HPDE6-E6E7 (cell line): ENCODE data around the gene SLC13A3.

ENCODE experiments used
- DNase-seq: peaks from one replicate; pipeline ENCODE4 v3.0.0; 2011; ENCODE audit warnings: missing footprints; ENCODE audit errors: extremely low spot score

The SLC13A3 gene

DNA sequence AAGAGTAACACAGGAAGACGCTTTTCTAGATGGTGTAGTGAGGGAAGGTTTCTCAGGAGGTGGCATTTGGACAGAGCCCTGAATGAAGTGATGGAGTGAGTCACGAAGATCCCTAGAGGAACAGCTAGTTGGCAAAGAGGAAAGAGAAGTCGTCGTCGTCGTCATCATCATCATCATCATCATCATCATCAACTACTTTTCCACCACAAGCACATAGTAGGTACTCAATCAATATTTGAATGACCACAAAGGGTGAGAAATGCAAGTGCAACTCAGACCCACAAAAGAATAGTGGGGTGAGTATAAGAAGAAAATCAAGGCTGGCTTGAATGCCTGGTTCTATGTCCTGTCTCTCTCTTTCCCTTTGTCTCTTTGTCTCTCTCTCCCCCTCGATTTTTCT is 72.5 kb downstream of the SLC13A3 start:
- DNase-seq, result no peak

DNA sequence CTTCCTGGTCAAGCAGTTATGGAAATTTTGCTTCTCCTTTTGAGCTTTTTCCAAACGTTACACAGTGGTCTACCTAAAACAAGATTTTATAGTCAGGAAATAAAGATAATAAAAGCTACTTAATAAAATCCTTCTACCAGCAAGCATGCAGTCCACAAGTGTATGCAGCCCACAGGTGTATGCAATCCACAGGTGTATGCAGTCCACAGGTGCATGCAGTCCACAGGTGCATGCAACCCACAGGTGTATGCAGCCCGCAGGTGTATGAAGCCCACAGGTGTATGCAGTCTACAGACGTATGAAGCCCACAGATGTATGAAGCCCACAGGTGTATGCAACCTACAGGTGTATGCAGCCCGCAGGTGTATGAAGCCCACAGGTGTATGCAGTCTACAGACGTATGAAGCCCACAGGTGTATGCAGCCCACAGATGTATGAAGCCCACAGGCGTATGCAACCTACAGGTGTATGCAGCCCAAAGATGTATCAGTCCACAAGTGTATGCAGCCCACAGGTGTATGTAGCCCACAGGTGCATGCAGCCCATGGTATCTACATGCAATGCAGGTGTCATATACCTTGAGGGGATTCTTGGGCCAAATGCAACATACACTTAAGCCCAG is 74.4 kb downstream of the SLC13A3 start:
- no peak for DNase-seq

GRCh38 chr20:46575937-46576461 is 75.3 kb downstream of the SLC13A3 start:
- DNase-seq, result no peak

DNA sequence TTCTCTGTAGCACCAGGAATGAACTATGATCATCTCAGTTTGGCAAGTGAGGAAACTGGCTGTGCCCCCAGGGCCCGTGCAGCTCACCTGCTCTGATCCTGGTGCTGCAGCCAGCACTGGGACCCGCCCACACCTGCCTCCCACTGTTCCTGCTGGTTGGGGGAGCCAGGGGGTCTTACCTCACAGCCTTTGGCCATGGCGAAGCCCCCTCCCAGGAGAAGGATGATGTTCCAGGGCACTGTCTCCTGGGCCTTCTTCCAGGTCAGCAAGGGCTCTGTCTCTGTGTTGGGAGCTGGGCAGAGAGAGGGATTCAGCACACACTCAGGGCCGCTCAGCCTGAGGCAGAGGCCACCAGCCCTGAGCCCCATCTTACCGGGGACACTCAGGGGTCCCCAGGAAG is 75.9 kb downstream of the SLC13A3 start:
- DNase-seq, result no peak

- DNase-seq, result no peak
These were observed 77.3 kb downstream of the SLC13A3 start for GRCh38 chr20:46573788-46574584.

DNA sequence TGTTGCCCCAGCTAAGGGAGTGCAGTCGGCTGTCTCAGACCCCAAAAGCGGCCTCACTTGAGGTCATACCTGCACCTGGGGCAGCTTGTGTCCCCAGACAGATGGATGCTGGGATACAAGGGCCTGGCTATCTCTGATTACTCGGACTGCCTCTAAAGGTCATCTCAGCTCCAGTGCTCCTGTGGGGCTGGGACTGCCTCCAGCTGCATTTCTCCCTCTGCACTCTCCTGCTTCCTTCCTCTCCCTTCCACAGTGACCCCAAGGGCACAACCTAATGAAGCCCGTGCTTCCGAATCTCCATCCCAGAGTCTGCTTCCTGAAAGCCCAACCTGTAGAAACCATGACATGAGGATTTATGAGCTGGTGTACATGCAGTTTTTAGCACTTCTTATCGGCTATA is 78.0 kb downstream of the SLC13A3 start:
- no peak for DNase-seq

GRCh38 chr20:46572790-46573189 is 78.5 kb downstream of the SLC13A3 start:
- no peak for DNase-seq

- no peak for DNase-seq
These were observed 79.1 kb downstream of the SLC13A3 start for GRCh38 chr20:46572153-46572552.

DNA sequence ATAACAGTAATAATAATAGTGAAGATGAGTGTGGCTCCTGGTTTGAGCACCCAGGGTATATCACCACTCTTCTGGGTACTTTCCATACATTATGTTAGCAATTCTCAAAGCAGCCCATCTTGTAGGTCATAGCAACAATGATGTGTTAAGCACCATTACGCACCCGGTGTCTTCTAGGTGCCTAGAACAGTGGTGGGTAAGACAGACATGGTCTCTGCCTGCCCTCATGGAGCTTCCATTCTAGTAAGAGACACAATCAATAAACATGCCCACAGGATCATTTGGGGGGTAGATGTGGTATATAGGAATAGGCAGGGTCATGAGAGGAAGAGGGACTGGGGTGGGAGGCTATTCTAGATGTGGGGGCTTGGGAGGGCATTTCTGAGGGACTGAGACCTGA is 79.8 kb downstream of the SLC13A3 start:
- no peak for DNase-seq

- DNase-seq, result no peak
These were observed 80.3 kb downstream of the SLC13A3 start for GRCh38 chr20:46570956-46571355.

GRCh38 chr20:46569961-46570360 is 81.3 kb downstream of the SLC13A3 start:
- no peak for DNase-seq

DNA sequence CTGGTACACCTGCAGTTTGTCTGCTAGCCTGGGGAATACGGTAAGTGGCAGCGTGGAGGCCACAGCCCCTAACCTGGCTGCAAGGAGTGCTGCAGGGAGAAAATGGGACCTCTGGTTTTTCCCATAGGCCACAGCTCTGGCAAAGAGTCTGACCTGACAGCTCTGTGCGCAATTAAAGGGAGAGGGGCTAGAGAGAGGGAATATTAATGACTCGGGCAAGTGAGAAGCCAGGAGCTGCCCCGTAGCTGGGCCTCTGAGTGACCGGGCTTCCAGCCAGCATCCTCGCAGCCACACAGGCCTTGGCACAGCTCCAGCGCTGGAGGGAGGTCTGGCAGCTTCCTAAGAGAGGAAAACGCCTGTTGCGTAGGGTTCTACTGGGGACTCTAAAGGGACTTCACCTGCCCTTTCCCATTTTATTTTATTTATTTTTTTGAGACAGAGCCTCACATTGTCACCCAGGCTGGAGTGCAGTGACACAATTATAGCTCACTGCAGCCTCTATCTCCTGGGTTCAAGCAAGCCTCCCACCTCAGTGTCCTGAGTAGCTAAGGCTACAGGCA is 82.6 kb downstream of the SLC13A3 start:
- no peak for DNase-seq

DNA sequence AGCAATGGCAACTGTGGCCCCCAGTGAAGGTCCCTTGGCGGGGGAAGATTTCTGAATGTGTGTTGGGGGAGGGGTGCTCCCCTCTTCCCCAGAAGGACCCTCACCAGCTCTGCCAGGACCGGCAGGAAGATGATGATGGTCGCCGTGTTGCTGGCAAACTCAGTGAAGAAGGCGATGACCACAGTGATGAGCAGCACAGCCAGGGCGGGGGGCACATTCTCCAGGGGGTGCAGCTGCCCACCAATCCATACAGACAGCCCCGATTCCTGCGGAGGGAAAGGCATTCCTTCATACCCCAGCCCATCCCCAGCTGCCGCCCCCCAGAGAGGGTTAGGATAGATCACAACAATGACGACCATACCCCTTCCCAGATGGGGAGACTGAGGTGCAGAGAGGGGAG is 85.1 kb downstream of the SLC13A3 start:
- no peak for DNase-seq

DNA sequence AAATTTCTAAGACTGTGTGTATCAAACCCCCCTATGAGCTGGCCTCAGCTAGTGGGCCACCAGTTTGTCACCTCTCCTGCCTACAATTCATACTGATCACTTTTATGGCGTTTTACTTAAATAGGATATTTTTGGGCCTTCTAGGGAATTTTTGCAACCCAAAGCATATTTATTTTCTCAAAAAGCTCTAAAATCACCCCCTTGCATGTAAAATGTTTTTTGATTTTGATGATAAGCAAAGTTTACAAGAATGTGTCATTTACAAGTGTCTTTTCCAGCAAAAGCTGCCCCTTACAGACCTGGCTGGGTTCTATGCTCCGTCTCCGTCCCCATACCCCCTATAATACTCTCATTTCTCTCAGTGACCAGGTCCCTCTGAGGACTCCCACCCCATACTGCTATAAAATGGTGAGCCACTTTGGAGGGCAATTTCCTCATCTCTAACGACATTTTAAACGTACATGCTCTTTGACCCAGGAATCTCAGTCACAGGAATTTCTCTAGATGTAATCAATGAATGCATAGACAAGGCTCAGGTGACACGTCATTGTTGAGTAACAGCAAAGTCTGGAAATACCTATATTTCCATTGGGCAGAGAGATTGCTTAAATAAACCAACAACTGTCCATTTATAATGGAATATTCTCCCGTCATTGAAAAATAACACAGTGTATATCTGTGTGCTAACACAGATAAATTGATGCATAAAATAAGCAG is 86.9 kb downstream of the SLC13A3 start:
- no peak for DNase-seq

DNA sequence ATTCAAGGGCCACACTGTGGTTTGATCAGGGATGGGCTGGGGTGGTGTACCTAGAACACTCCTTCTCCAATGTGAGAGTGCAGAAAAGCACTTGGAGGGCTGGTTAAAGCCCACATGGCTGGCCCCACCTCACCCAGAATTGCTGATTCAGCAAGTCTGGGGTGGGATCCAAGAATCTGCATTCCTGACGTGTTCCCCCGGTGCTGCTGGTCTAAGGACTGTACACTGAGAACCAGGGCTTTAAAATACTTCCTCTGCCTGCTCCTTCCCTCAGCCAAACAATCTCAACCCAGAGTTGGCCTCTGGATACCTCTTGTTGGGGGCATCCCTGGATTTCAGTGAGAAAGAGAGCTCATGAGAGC is 87.4 kb downstream of the SLC13A3 start:
- DNase-seq, result no peak

- DNase-seq, result no peak
These were observed 87.9 kb downstream of the SLC13A3 start for GRCh38 chr20:46563170-46563859.

- peak; percentile 79 for DNase-seq
These were observed 88.7 kb downstream of the SLC13A3 start for GRCh38 chr20:46562373-46563169.

GRCh38 chr20:46562009-46562372 is 89.3 kb downstream of the SLC13A3 start:
- no peak for DNase-seq

DNA sequence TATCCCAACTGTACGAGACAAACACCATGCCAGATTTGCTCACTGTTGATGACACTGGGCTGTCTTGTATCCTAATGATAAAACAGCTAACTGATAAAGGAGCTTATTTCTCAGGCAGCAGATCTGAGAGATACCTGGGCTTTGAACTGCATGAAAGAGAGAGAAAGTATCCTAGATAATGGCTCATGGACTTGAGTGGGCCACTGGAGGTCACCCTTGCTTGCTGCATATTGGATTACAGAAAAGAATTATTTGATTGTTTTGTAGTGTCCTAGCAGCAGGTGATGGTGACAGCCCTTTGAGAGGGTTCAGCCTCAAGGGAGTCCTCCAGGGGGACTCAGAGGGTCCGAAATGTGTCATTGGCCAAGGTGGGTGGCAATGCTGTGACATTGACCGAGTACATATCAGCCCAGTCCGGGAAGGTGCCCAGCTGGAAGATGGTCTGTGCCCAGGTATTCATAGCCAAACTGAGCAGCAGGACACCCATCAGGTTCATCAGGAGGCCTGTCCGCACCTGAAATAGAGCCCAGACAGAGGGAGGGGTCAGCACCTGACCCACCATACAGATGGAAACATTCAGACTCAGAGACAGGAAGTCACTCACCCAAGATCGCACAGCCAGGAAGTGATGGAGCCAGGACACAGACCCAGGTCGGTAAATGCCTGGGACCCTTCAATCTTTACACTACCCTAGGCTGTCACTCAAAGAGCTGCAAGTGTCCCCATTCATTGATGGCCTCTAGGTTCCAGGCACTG is 91.4 kb downstream of the SLC13A3 start:
- no peak for DNase-seq

DNA sequence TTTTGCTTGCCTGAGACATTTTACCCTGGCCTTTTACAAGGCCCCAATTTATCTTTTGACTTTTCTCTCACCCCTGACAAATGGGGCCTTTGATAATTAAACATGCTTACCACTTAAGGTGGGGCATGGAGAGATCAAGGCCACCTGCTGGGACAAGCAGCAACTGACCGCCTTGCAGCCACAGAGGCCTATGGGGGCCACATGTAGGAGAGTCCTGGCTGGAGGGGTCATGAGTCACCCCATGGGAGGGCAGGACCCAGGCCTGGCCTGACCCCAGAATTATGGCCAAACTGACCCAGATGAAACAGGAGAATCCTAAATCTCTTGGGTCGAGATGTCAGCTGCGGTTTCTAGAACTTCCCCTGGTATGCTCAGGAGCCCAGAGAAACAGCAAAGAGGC is 92.3 kb downstream of the SLC13A3 start:
- no peak for DNase-seq
